ENCODE measurements around the gene DLK2. TPM values are rescaled to one million over a fixed set of nuclear protein-coding genes. Genes with fewer than 3 reads are reported as not detected.
"Not testable (repeated sequence)": the region's sequence is repeated elsewhere in the genome, so short reads cannot be mapped to it uniquely, and the experiment has no call there.

DLK2 gene, protein sequence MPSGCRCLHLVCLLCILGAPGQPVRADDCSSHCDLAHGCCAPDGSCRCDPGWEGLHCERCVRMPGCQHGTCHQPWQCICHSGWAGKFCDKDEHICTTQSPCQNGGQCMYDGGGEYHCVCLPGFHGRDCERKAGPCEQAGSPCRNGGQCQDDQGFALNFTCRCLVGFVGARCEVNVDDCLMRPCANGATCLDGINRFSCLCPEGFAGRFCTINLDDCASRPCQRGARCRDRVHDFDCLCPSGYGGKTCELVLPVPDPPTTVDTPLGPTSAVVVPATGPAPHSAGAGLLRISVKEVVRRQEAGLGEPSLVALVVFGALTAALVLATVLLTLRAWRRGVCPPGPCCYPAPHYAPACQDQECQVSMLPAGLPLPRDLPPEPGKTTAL
- 3.2 TPM for total RNA-seq

DNA sequence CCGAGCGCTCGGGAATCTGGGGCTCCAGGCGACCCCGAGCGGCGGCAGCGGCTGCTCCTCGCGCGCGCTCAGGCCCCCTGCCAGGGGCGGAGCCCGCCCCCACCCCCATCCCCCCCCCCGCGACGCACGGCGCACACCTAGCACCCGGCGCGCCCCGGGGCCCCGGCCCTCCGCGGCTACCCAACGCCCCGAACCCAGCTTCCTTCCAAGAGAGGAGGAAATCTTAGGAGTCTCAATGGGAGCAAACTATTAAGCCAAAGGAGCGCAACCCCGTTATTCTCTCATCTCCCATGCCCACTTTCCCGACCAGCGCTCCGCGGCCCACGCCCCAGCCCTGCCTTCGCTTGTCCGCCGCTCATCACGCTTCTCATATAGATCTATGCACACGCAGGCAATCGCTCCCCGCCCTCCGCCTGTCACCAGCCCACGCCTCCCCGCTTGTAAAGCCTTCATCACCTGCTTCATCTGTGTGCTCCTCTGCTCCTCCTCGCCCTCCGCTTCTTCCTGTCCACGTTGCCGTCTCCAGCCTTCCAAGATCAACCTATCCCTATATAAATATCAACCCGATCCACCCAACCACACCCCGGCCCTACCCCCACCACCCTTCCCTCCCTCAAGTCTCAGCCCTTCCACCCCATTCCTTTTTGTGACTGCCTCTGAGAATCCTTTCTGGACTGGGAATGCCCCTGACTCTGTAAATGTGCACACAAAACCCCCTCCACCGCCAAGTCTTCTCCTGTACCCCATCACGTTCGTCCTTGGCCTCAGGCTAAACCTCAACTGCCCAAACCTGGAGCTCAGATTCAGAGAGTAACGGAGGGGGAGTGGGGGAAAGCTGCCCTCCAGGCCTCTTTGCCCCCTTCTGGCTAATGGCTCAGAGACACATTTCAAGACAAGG lies at the start of gene DLK2:
TSS of gene DLK2 (minus strand) at position 18 of the 898 bp plus-strand sequence. CDS start 723 bp downstream, outside the sequence.
- no peak for DNase-seq (ENCODE audit: low spot score)

DNA sequence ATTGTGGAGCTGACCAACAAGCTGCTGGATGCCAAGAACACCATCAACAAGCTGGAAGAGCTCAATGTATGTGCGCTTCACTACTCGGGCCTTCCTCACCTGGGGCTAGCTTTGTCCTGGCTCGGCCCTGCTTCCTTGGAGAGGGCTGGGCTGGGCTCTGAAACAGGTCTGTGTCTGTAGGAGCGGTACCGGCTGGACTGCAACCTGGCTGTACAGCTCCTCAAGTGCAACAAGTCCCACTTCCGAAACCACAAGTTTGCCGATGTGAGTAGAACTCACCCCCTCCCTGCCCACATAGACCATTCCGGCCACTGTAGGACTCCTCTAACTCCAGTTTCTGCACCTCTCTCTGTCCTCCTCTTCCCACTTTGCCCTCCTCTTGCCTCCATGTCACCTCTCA lies 48.1 kb upstream of the DLK2 start:
- no peak for DNase-seq (ENCODE audit: low spot score)

DNA sequence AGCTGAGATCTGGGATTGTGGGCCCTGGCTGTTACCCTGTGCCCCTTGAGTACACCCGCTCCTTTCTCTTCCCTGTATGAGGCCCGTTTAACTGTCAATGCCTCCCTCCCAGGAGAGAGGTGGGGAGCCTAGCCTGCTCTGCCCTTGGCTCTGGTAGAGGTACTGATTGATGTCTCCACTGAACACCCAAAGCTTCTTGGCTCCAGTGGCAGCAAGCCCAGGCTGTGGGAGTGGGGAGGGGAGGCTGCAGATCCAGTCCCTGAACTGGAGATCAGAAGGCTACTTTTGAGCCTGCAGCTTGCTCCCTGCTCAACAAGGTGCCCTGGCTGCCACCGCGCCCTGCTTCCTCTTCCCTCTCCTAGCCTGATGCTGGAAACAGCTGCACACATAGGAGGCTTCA lies 47.3 kb upstream of the DLK2 start:
- no peak for DNase-seq (ENCODE audit: low spot score)

DNA sequence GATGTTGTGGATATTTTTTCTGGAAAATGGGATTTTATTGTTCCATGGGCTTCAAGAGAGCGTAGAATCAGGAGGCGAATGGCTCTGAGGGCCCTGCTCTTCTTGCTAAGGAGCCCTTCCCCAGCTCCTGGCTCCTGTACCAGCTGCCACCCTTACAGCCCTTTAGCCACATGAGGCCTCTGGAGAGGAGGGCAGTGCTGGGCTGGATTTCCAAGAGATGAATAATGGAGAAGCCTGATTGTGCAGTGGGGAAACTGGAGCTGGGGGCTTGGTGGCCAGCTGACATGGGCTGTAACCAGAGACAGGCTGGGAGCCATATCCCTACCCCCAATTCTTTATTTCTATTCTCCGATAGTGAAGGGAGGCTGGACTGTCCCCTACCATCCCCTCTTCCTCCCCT lies 45.6 kb upstream of the DLK2 start:
- no peak for DNase-seq (ENCODE audit: low spot score)

DNA sequence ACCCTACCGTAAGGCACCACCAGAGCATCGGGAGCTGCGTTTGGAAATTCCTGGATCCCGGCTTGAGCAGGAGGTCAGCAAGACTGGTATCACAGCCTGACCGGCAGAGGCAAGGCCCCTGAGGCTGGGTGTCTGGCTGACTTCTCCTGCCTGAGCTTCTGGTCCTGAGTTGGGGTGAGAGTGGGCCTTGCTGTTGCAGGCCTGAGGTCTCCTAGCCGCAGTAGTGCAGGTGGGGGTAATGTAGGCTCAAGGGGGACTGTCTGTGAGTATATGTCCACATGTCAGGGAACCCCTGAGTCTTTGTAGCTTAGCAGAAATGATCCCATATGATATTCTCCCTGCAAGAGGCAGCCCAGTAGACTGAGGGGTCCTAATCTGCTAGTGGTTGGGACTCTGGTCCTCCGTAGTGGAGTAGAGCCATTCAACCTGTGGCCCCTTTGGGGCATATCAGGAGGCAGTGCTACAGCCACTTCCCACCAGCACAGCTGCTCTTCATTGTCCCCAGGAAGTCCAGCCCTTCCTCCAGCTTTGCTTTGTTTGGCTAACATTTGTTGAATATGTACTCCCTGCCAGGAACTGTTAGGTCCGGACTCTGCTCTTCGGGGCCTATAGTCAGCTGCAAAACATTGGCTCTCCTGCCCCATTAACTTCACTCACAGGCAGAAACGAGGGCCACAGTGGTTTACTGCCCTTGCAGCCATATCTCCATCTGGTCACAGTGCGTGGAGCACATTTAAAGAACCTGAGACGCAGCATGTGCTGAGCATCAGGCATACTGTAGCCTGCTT lies 43.9 kb upstream of the DLK2 start:
- no peak for DNase-seq (ENCODE audit: low spot score)

DNA sequence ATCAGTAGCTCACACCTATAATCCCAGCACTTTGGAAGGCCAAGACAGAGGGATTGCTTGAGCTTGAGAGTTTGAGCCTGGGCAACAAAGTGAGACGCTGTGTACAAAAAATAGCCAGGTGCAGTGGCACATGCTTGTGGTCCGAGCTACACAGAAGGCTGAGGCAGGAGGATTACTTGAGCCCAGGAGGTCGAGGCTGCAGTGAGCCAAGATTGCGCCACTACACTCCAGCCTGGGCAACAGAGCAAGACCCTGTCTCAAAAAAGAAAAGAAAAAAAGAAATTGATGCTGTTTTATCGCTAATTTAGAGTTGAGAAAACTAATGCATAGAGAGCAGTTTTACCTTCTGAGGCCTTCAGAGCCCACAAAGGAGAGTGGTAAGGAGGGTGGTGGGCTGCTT lies 42.9 kb upstream of the DLK2 start:
- not testable (repeated sequence) for DNase-seq (ENCODE audit: low spot score)

DNA sequence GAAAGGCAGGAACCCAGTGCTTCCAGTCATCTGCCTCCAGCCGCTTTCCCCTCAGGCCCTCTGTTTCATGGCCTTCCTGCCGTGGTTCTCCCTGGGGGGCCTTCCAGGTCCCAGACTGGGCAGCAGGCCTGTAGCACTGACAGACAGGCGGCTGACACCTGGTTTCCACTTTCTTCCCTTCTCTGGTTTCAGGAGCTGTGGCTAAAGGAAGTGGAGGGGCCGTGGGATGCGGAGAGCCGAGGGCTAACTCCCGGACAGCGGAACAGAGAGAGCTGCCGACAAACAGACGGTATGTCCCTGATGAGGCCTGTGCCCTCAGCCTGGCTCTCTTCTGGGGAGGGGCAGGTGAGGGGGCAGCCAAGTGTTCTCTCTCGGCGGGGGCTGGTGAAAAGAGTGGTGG lies 42.3 kb upstream of the DLK2 start:
- DNase-seq (ENCODE audit: low spot score), result no peak

DNA sequence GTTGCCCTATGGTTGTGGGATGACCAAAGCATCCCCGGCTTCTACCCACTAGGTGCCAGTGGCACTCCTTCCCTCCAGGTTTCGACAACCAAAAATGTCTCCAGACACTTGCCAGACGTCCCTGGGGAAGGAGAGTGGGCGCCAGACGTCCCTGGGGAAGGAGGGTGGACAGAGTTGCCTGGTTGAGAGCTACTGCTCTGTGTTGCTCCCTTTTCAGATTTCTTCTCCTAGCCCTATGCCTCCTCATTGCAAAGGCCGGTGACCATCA lies 41.7 kb upstream of the DLK2 start:
- no peak for DNase-seq (ENCODE audit: low spot score)

DNA sequence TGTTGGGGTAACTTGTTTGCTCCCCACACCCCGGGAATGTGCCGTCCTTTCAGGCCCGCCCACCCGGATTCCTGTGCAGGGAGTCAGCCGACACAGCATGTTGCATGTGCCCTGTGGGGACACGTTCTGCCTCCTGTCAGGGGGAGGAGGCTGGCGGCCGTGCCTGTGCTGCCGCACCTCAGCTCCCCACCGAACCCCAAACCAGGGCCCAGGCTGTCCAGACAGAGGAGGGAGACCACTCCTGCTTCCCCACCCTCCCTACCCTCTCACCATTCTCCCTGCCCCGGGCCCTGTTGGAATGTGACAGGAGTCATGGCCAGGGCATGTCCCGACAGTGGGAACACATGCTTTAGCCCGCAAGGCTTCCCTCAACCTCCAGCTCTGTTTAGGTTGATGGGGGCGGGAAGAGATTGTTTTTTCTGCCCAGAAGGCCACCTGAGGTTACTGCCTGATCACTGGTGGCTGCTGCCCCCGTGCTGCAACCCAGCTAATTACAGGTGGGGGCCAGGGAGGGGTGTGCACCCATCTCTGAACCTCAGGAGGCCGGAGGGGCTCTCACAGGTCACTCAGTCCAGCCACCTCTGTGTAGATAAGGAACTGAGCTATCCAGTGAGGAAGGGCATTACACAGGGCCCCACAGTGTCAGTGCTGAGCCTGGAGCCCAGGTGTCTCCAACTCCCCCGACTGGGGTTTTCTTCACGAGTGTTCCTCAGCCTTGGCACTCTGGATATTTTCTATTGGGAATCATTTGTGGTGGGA lies 41.2 kb upstream of the DLK2 start:
- DNase-seq (ENCODE audit: low spot score), result peak; percentile 70

DNA sequence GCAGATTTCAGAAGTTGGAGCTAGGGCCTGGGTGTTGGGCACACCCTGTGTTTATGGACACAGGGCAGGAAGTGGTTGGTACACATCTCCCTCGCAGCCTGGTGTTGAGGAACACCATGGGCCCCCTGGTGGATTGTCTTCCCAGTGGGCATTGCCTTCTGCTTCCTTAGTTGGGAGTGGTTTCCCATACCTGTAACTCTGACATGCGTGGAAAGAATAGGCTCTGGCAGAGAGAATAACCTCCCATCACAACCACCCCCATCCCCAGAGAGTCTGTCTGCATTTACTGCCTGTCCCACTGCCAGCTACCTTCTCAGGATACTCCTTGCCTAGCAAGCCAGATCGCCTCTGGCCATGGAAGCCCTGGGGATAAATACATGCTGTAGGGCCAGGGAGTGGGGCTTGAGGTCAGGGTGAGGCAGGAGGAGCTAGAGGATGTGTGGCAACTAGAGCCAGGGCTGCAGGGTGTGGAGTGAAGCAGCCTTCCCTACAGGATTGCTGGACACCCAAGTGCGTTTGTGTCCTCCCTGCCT lies 40.1 kb upstream of the DLK2 start:
- DNase-seq (ENCODE audit: low spot score), result no peak

DNA sequence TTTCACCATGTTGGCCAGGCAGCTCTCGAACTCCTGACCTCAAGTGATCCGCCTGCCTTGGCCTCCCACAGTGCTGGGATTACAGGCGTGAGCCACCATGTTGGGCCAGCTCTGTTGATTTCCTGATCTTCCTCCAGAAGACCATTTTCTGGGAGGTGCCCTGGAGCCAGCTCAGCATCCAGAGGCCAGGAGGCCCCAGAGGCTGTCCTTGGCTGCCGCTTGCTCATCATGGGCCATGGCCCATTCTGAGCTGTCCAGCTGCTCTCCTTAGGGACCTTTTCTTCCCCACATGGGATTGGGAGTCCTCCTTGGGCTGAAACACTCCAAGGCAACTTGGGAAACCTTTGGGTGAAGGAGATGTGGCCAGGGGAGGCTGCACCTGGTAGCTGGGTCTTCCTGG lies 39.4 kb upstream of the DLK2 start:
- no peak for DNase-seq (ENCODE audit: low spot score)

DNA sequence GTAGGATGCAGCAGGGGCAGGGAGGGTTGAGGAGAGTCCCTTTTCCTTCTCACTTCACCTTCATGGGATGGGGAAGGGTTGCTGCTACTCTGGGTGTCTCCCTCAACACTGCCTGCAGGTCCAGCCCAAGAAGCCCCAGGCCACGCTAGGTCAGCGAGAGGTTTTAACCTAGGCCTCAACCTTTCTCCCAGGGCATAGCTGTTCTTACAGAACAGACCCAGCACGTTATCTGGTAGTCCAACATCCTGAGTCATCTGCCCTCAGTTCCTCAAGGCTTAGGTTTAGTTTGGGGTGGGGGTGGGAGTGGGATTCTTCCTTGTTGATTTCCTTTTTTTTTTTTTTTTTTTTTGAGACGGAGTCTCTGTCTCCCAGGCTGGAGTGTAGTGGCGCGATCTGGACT lies 39.0 kb upstream of the DLK2 start:
- DNase-seq (ENCODE audit: low spot score), result no peak

DNA sequence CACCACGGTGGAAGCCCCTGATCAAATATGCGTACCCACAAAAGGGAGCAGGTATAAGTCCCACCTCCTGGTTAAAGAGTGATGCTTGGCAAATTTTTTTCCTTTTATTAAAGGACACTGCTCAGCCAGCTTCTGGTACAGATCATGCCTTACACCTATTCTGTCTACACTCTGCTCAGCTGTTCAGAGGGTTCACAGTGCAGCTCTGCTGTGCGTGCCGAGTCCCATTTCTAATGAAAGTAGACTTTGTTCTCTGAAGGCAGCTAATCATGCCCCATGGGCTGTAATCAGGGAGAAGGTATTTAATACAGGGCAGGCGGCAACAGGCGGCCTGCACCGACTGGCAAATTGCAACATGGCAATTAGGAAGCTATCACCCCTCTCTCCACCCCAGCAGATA lies 38.5 kb upstream of the DLK2 start:
- no peak for DNase-seq (ENCODE audit: low spot score)

DNA sequence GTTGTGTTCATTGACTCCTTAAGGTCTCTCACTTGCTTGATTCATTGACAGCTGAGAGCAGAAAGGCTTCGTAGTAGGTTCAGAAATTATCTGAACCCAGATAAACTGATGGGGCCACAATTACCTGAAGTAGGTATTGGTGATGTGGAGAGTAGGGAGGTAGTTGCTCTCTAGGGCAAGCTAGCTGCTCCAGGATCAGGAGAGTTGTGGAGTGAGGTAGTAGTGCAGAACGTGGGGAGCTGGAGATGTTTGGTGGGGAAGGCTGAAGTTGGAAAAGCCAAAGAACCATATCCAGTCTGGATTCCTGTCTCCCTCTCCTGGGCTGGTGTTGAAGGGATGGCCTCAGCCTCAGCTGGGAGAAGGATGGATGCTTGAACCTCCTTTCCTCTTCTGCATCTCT lies 37.9 kb upstream of the DLK2 start:
- DNase-seq (ENCODE audit: low spot score), result no peak

DNA sequence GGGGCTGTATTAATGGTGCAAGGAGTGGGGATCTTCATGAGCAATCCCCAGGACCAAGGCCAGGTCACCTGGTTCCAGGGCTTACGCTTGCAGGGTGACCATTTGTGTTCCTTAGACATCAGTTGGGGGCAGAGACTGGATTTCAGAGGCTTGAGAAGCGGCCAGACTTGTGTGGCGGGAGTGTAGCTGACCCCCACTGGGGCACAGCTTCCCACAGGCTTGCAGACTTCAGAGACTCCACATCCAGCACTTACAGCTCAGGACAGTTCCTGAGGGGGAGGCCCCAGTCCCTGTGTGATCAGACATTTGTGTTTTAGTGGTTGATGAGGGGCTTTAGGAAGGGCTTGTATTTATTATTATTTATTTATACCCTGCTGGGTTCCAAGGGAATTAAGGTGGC lies 37.3 kb upstream of the DLK2 start:
- no peak for DNase-seq (ENCODE audit: low spot score)

DNA sequence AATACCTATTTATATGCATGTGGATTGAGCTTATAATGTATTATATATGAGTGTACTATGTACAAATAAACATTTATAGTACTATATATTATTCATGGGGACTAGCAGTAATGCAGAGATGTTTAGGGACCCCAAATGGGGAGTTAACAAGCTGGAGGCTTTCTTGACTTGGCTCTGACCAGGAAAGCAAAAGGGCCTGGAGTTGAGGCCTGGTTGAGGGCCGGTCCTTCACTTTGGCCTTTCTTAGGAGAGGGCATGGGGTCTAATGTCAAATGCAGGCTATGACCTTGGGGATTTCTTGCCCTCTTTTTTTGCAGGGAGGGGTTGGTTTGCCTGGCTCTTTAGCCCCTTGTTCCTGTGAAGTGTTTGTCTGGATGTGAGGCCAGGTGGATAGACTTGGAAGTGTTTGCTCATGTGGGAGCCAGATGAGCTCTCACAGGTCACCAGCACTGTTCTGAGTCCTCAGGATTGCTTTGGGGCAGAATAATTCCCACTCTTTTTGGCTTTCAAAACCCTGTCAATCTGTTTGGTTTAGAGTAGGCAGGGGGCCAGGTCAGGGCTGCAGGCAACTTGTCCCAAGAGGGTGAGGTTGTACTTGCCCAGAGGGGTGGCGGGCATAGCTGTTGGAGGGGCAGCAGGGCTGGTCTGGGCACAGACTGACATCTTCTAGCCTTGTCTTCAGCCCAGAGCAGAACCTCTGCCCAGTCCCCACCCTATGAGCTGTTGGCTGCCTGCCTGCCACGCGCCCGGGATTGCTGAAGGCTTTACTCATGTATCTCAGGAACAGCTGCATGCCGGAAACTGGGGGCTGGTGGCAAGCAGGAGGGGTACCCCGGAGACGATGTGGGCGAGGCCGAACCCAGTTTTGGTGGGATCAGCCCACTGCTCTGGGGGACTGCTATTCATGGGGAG lies 36.7 kb upstream of the DLK2 start:
- peak; percentile 88 for DNase-seq (ENCODE audit: low spot score)

DNA sequence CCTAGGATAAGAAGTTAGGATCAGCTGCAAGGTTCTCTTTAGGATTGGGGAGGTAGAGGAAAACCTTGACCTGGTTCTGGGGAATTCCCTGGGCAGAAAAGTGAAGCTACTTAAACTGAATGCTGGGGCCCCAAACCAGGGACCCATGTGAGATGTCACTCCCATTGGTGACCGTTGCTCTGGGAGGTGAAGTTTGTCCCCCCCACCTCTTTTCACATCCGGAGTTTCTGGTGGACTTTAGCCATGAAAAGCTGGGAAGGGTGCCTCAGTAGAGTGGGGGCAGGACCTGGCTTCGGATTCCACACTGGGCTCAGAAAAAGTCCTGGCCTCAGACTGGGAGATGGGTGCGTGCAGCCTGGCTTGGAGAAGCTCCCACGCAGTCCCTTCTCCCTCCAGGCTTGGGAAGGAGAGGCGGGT lies 35.2 kb upstream of the DLK2 start:
- no peak for DNase-seq (ENCODE audit: low spot score)

DNA sequence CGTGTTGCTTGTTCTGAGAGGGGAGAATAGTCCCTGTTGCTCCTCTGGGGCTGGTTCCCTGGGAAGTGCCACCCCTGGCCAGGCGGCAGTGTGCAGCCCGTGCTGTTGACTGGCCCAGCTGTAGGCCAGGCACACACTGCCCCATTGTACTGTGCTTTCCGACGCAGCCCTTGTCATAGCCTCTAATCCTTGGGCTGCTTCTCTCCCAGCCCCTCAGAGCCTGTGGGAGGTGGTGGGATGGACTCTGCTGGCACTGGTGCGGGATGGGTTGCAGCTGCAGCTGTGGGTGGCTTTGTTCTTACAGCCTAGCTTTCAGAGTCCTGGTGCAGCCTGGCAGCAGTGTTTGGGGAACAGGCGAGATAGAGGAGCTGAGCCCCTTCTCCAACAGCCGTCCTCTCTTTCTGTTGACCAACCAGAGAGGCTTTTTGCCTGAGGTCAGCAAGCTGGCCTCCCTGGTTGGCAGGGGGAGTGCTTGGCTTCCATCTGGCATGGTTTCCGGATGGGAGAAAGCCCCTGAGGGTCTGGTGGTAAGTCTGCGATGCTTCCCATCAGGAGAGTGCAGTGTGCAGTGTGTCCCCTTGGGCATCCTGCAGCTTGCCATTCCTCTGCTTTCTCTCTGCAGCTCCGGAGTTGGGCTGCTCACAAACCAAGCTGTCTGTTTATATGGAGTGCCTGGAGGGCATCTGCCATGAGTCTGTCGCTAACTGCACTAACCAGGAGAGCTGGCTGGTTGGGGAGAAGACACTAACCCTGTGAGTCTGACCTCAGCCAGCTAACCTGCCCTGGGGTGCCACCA lies 34.1 kb upstream of the DLK2 start:
- no peak for DNase-seq (ENCODE audit: low spot score)

DNA sequence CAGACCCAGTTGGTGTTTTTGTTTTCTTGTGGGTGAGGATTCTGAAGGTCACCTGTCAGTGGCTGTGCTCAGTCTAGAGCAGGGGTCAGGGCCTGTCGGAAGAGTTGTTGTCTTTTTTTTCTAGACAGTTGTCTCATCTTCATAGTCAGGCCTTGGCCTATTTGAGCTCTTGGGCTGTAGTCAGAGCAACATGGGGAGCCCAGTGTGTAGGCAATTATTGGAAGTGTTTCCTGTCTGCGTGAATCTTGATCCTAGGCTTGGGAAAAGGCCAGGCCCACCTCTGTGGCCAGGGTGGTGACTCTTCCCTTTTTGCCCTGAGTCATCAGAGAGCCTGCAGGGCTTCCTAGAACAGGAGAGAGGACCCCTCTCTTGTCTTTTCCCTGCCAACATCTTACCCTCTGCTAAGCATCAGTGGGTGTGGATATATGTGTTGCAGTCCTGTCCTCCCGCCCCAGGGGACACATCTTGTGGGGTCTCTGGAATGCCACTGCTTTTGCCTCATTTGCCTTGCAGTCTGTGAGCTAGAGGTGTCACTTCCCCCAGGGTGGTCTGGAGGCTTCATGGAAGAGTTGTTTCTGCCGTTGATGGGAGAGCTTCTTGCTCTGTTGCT lies 33.4 kb upstream of the DLK2 start:
- no peak for DNase-seq (ENCODE audit: low spot score)

All from ureter (tissue), 1 donor.